HG02588 (cell line): ENCODE data around the gene MYADM.

Experiments used
- ATAC-seq: cut with Tn5 transposase; IDR thresholded peaks from one replicate; pipeline ENCODE4 v1.9.1; 2021; ENCODE audit warnings: mild to moderate bottlenecking, moderate library complexity; ENCODE audit not compliant: unreplicated experiment

MYADM gene

GRCh38 chr19:53883231-53883661 lies 15.6 kb downstream of the MYADM start:
- no peak for ATAC-seq

DNA sequence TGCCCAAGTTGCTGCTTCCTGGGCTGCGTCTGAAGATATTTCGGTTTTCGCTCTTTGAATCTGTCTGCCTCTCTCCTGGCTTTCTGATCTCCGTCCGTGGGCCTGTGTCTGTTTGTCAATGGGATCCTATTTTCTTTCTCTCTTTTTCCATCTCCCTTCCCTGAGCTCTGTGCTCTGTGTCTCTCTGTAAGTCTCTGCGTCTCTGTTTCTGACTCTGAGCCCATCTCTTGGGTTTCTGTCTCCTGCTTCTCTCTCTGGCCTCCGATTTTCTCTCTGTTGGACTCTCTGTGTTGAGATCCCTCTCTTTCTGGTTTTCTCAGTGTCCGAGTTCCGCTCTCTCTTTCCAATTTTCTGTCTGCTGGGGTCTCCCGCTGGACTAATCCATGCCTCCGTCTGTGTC lies 16.1 kb downstream of the MYADM start:
- no peak for ATAC-seq

- no peak for ATAC-seq
Measured at GRCh38 chr19:53884256-53884655, 16.6 kb downstream of the MYADM start.

DNA sequence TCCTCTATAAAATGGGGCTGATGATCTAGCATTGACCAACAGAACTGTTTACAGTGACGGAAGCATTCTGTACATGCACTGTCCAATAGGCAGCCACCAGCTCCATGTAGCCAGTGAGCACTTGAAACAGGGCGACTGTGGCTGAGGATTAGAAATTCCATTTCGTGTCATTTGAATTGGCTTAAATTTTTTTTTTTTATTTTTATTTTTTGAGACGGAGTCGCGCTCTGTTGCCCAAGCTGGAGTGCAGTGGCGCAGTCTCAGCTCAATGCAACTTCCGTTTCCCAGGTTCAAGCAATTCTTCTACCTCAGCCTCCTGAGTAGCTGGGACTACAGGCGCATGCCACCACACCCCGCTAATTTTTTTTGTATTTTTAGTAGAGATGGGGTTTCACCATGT lies 17.4 kb downstream of the MYADM start:
- ATAC-seq: no peak

DNA sequence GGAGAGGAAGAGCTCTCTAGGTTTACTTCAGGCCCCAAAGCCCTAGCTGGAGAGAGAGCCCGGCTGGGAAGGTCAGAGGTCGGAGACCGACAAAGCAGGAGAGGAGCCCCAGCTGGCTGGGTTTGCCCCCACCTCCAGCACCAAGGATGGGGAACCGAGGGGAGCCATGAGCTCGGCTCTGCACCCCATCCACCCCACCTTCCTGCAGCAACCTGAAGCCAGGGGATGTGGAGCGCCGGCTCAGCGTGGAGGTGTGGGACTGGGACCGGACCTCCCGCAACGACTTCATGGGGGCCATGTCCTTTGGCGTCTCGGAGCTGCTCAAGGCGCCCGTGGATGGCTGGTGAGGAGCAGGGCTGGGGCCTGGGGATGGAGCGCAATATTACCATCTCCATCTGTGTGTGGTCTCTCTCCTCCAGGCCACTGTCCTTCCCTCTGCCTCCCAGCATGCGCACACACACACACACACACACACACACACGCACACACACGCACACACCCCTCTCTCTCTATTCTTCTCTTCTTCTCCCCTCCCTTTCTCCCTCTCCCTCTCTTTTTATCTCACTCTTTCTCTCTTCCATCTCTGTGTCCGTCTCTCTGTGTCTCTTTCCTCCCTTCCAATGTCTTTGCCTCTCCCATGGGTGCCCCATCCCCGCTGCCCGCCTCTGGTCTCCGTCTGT lies 24.8 kb downstream of the MYADM start:
- ATAC-seq: no peak

GRCh38 chr19:53892981-53893325 lies 25.3 kb downstream of the MYADM start:
- no peak for ATAC-seq

- ATAC-seq: no peak
Measured at GRCh38 chr19:53894707-53895106, 27.0 kb downstream of the MYADM start.

GRCh38 chr19:53896682-53897081 lies 29.0 kb downstream of the MYADM start:
- no peak for ATAC-seq

GRCh38 chr19:53897459-53897858 lies 29.8 kb downstream of the MYADM start:
- no peak for ATAC-seq

- ATAC-seq: no peak
Measured at GRCh38 chr19:53898166-53898565, 30.5 kb downstream of the MYADM start.

DNA sequence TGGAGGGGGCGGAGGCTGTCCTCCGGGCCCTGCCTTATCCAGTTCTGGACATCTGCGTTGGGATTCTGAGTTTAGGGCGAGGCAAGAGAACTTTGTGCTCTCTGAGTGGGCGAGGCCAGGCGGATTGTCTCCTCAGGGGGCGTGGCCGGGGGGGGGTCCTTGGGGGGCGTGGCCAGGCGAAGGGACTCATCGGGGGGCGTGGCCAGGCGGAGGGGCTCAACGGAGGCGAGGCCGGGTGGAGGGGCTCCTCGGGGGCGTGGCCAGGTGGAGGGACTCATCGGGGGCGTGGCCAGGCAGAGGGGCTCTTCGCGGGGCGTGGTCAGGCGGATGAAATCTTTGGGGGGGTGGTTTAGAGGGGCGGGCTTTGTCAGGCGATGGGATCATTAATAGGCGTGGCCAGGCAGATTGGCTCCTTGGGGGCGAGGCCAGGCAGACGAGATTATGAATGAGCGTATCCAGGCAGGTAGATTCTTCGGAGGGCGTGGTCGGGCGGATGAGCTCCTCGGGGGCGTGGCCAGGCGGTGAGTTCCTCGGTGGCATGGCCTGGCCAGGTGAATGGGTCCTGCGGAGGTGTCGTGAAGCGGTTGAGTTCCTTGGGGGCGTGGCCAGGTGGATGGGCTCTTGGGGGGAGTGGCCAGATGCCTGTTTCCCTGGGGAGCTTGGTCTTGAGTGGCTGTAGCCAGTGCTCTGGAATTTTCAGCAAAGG lies 31.1 kb downstream of the MYADM start:
- ATAC-seq: no peak

- ATAC-seq: no peak
Measured at GRCh38 chr19:53900191-53900860, 32.6 kb downstream of the MYADM start.

- ATAC-seq: no peak
Measured at GRCh38 chr19:53903055-53903680, 35.5 kb downstream of the MYADM start.

DNA sequence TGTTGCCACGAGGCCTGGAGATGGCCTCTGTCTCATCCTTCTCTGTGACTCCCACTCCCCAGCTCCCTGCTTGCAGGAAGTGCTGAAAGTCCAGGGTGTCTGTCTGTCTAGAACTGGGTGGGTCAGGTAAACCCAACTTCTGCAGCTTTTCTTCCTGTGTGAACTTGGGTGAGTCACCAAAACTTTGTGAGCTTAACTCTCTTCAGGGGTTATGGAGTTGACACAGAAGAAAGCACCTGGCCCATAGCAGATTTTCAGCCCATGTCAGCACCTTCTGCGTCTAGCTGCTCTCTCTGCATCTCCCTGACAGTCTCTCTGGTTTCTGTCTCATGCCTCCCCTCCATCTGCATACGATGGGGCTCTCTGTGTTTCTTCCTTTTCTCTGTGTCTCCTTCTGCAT lies 37.2 kb downstream of the MYADM start:
- no peak for ATAC-seq

GRCh38 chr19:53905787-53906186 lies 38.1 kb downstream of the MYADM start:
- no peak for ATAC-seq

DNA sequence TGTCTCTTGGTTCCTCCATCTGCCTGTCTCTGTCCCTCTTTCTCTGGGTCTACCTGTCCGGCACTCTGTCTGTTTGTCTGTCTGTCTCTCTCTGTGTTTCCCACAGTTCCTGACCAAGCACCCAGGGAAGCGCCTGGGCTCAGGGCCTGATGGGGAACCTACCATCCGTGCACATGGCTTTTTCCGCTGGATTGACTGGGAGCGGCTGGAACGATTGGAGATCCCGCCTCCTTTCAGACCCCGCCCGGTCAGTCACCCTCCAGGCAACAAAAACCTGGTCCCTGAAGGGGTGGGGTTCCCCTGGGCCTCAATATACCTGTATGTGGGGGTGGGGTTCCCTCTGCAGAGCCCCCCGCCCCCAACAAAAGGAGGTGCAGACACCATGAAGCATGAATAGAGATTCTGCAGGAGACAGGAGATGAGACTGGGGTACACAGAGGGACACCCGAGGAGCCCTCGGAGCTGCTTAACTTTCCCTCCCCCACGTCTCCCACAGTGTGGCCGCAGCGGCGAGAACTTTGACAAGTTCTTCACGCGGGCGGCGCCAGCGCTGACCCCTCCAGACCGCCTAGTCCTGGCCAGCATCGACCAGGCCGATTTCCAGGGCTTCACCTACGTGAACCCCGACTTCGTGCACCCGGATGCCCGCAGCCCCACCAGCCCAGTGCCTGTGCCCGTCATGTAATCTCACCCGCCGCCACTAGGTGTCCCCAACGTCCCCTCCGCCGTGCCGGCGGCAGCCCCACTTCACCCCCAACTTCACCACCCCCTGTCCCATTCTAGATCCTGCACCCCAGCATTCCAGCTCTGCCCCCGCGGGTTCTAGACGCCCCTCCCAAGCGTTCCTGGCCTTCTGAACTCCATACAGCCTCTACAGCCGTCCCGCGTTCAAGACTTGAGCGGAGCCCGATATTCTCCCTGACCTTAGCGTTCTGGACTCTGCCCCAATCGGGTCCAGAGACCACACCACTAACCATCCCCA lies 38.8 kb downstream of the MYADM start:
- ATAC-seq: no peak

GRCh38 chr19:53907193-53907581 lies 39.5 kb downstream of the MYADM start:
- no peak for ATAC-seq

GRCh38 chr19:53907690-53908089 lies 40.0 kb downstream of the MYADM start:
- no peak for ATAC-seq

- no peak for ATAC-seq
Measured at GRCh38 chr19:53908106-53908934, 40.6 kb downstream of the MYADM start.

GRCh38 chr19:53908935-53909415 lies 41.3 kb downstream of the MYADM start, which contains the start of gene CACNG7:
Gene CACNG7 (plus strand): TSS chr19:53909278. CDS start chr19:53912832, 3,554 bp downstream.
- ATAC-seq: no peak
